ENCODE data around the gene SGPP2. TPM values are rescaled to one million over a fixed set of nuclear protein-coding genes. Genes with fewer than 3 reads are reported as not detected.

Gene SGPP2
- total and polyA plus RNA-seq, 2 of the 4 experiments (the other 2 are of a cell fraction): not detected

DNA sequence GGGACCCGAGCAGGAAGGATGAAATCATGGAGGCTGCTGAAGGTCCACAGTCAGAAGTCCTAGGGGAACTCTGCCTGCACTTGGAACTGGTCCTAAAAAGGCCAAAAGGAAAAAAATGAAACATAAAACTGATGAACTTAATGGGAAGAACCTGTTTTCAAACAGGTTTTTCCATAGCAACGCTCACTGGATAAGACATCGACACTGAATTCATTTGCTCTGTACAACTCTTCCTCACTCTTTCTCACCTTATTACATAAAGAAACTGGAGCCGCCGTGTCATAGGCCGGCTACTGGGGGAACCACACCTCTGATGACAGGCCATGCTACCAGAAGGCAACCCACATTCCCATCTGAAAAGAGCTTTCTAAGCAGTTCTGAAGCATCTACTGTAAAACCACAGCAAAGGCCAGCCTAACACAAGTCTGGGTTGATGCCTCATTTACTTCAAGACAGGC, 147.9 kb downstream of the SGPP2 start:
- Histone ChIP-seq H3K23ac (ENCODE audit: low read depth, low read length) (no peak overlapping the region), H3K56ac (ENCODE audit: extremely low read depth, insufficient read depth, low read length) (0 out of 2 replicates have a peak overlapping the region, but pooled peaks have one; percentile 21), H3K79me1 (ENCODE audit: low read depth in 1 of 2, low read length in 2 of 2) (peaks cover 10 to 11% of the 10 kb centered on the region in 2 experiments; a peak in 2 of 4 replicates), H2BK20ac (ENCODE audit: low read depth, low read length) (no peak overlapping the region; the same call in 1 of the 2 replicates), H3K4me2 (ENCODE audit: low read depth, low read length) (no peak overlapping the region), H4K5ac (ENCODE audit: low read depth, low read length) (no peak overlapping the region), H2AK5ac (ENCODE audit: low read depth, low read length) (no peak overlapping the region), H4K8ac (ENCODE audit: low read depth in 2 of 2, low read length in 2 of 2) (peak overlapping the region in 1 of 2 experiments; percentile 31; a peak in 1 of 4 replicates), H2AK9ac (replicated peaks; ENCODE audit: low read depth, low read length, poor library complexity) (peak overlapping the region; percentile 11), H3K27me3 (ENCODE audit: control insufficient read depth, insufficient read depth, low read length) (no peaks in the 10 kb centered on the region), H2BK120ac (ENCODE audit: low read depth, low read length) (peak overlapping the region; percentile 64; the same call in 1 of the 2 replicates), H2BK15ac (ENCODE audit: low read depth, low read length) (no peak overlapping the region), H4K20me1 (ENCODE audit: insufficient read depth, low read length) (peaks cover 3% of the 10 kb centered on the region), H3K4me1 (ENCODE audit: control insufficient read depth, insufficient read depth, low read length) (peaks cover 5% of the 10 kb centered on the region), H2AFZ (replicated peaks; ENCODE audit: low read length, poor library complexity) (no peak overlapping the region), H3K36me3 (ENCODE audit: control insufficient read depth, insufficient read depth, low read length) (peaks cover 5% of the 10 kb centered on the region), H2BK5ac (ENCODE audit: low read depth, low read length, poor library complexity, severe bottlenecking) (no peak overlapping the region), H3K14ac (replicated peaks; ENCODE audit: low read depth, low read length) (0 out of 2 replicates have a peak overlapping the region, but pooled peaks have one; percentile 20), H3K9me1 (ENCODE audit: insufficient read depth, low read length) (peaks cover 4% of the 10 kb centered on the region; the same call in 1 of the 2 replicates), H3K27ac (ENCODE audit: insufficient read depth, low read length) (peak overlapping the region; percentile 65; the same call in 1 of the 2 replicates), H4K91ac (ENCODE audit: insufficient read depth, low read depth, low read length) (no peak overlapping the region), H3K9ac (ENCODE audit: low read depth, low read length) (no peak overlapping the region), H3K4ac (ENCODE audit: low read depth, low read length) (peak overlapping the region; percentile 7; the same call in 1 of the 2 replicates), H3K4me3 (ENCODE audit: insufficient read depth, low read depth, low read length) (no peak overlapping the region), H3K9me3 (ENCODE audit: control insufficient read depth, insufficient read depth, low read length) (no peaks in the 10 kb centered on the region), H3K18ac (ENCODE audit: low read depth, low read length) (no peak overlapping the region)
- ChIA-PET CTCF (no interaction called here), POLR2A (ENCODE audit: unreplicated experiment) (no interaction called here)
- WGBS, 2 experiments (ENCODE audit: extremely low coverage in 2 of 2, insufficient read length in 1 of 2): 100% methylated on average over 1 of the region's 6 CpGs; no CpG with 5 or more reads in 1 of the 2 experiments
- DNase-seq (no peak), ATAC-seq (ENCODE audit: low read depth) (peak; percentile 36; the same call in 1 of the 2 replicates)
- intact Hi-C loops (cut with micrococcal nuclease): no loop called here
- dilution Hi-C loops (cut with HindIII; ENCODE audit: low sequenced_read_pairs, unreplicated experiment): no loop called here
- TF ChIP-seq USF2 (IDR thresholded peaks at IDR 0.05; ENCODE audit: low read depth, low read length): no peak
- TF ChIP-seq RAD21 (IDR thresholded peaks at IDR 0.05; ENCODE audit: low read length): no peak
- no peak for TF ChIP-seq CTCF (conservative IDR thresholded peaks at IDR 0.05; ENCODE audit: low read depth, low read length)
- no peak for TF ChIP-seq CHD1 (IDR thresholded peaks at IDR 0.05; ENCODE audit: low read depth, low read length)
- no peak for TF ChIP-seq FOS (IDR thresholded peaks at IDR 0.05; ENCODE audit: low read depth, low read length)
- TF ChIP-seq SMC3 (IDR thresholded peaks at IDR 0.05; ENCODE audit: low read depth, low read length): no peak
- TF ChIP-seq RCOR1 (IDR thresholded peaks at IDR 0.05; ENCODE audit: insufficient replicate concordance, low read length): no peak
- no peak for TF ChIP-seq POLR2A (IDR thresholded peaks at IDR 0.05; ENCODE audit: low read depth, low read length)
- no peak for TF ChIP-seq BHLHE40 (IDR thresholded peaks at IDR 0.05; ENCODE audit: low read depth, low read length)
- TF ChIP-seq RFX5 (IDR thresholded peaks at IDR 0.05; ENCODE audit: low read depth, low read length): no peak
- no peak for TF ChIP-seq MAZ (IDR thresholded peaks at IDR 0.05; ENCODE audit: borderline replicate concordance, low read depth, low read length)
- TF ChIP-seq CEBPB (IDR thresholded peaks at IDR 0.05; ENCODE audit: low read depth, low read length): no peak
- TF ChIP-seq MXI1 (IDR thresholded peaks at IDR 0.05; ENCODE audit: borderline replicate concordance, low read depth, low read length): no peak
- TF ChIP-seq MAFK (IDR thresholded peaks at IDR 0.05; ENCODE audit: low read depth, low read length): no peak
- TF ChIP-seq NFE2L2 (IDR thresholded peaks at IDR 0.05; ENCODE audit: low read depth, low read length): no peak
- BruUV-seq (replicated peaks): no TSS peak
- in situ Hi-C loops (cut with MboI; ENCODE audit: low sequenced_read_pairs): no loop called here

Measured in IMR-90 (cell line).